Stimulated activated CD4-positive, alpha-beta T cell treated with anti-CD3 and anti-CD28 coated beads, Interleukin-1b, Interleukin-23, amount 100 ng/mL, for 4 hours (primary cell): ENCODE results near the gene NUP35.
"Not testable (repeated sequence)": the region's sequence is repeated elsewhere in the genome, so short reads cannot be mapped to it uniquely, and the experiment has no call there.

Source experiments
- DNase-seq, 2 donors: peaks; one replicate each; pipeline ENCODE4 v3.0.0-alpha.2; 2020; ENCODE audit warnings: low read depth in 2 of 2

The NUP35 gene

GRCh38 chr2:183134016-183134415, 9.8 kb downstream of the NUP35 start:
- no peak for DNase-seq

- DNase-seq: no peak
Observed at GRCh38 chr2:183148955-183149354, 24.7 kb downstream of the NUP35 start.

GRCh38 chr2:183149489-183149888, 25.2 kb downstream of the NUP35 start:
- DNase-seq: no peak

GRCh38 chr2:183152280-183152679, 28.0 kb downstream of the NUP35 start:
- DNase-seq: not testable (repeated sequence)

- no peak for DNase-seq
Observed at GRCh38 chr2:183153967-183154366, 29.7 kb downstream of the NUP35 start.

- DNase-seq: not testable (repeated sequence)
Observed at GRCh38 chr2:183154772-183155171, 30.5 kb downstream of the NUP35 start.

GRCh38 chr2:183157131-183157530, 32.9 kb downstream of the NUP35 start:
- DNase-seq: no peak

GRCh38 chr2:183162362-183162761, 38.1 kb downstream of the NUP35 start:
- no peak for DNase-seq

GRCh38 chr2:183163821-183164649, 39.8 kb downstream of the NUP35 start:
- DNase-seq: no peak

- DNase-seq: no peak
Observed at GRCh38 chr2:183164650-183165015, 40.4 kb downstream of the NUP35 start.

GRCh38 chr2:183166210-183166609, 42.0 kb downstream of the NUP35 start:
- DNase-seq: no peak

- DNase-seq: not testable (repeated sequence)
Observed at GRCh38 chr2:183166976-183167375, 42.7 kb downstream of the NUP35 start.

GRCh38 chr2:183172220-183172887, 48.1 kb downstream of the NUP35 start:
- DNase-seq: no peak

- DNase-seq: no peak
Observed at GRCh38 chr2:183179156-183179555, 54.9 kb downstream of the NUP35 start.

- DNase-seq: no peak
Observed at GRCh38 chr2:183185534-183185933, 61.3 kb downstream of the NUP35 start.

- DNase-seq: no peak
Observed at GRCh38 chr2:183186296-183186695, 62.1 kb downstream of the NUP35 start.

GRCh38 chr2:183186766-183187165, 62.5 kb downstream of the NUP35 start:
- no peak for DNase-seq

- no peak for DNase-seq
Observed at GRCh38 chr2:183192343-183192742, 68.1 kb downstream of the NUP35 start.

GRCh38 chr2:183193904-183194303, 69.7 kb downstream of the NUP35 start:
- DNase-seq: no peak

GRCh38 chr2:183195397-183195796, 71.2 kb downstream of the NUP35 start:
- no peak for DNase-seq

GRCh38 chr2:183195998-183196409, 71.8 kb downstream of the NUP35 start:
- DNase-seq: no peak

GRCh38 chr2:183204397-183204796, 80.2 kb downstream of the NUP35 start:
- no peak for DNase-seq

GRCh38 chr2:183207110-183207509, 82.9 kb downstream of the NUP35 start:
- no peak for DNase-seq
